Adrenal gland (tissue), 12 donors: Measurements from ENCODE around the gene SPOP. TPM values are rescaled to one million over a fixed set of nuclear protein-coding genes. Genes with fewer than 3 reads are reported as not detected.

Experiments used
- DNase-seq, 7 donors: peaks; one replicate each; pipeline ENCODE4 v3.0.0-alpha.2; 2019 to 2020
- H3K27ac ChIP-seq, 5 donors: fragments of 200-600 bp; sonication (generic) in 4 of 5; 1 replicate in 3 of 5; 2 replicates in 2 of 5; pipeline versions ENCODE4 v1.5.1 to v1.8.0; 2016 to 2020; ENCODE audit warnings: mild to moderate bottlenecking in 1 of 5
- H3K27me3 ChIP-seq: fragments of 200-600 bp; 2 replicates; pipeline ENCODE4 v1.8.0; 2021
- H3K36me3 ChIP-seq, 2 donors: fragments of 200-600 bp; replicated peaks in 1 of 2; 1 replicate in 1 of 2; 2 replicates in 1 of 2; pipeline versions ENCODE4 v1.5.1 to v1.8.0; 2018 to 2022
- H3K4me1 ChIP-seq, 2 donors: fragments of 200-600 bp; replicated peaks in 1 of 2; 1 replicate in 1 of 2; 2 replicates in 1 of 2; pipeline versions ENCODE4 v1.5.1 to v1.8.0; 2018 to 2021
- H3K4me3 ChIP-seq, 4 donors: fragments of 200-600 bp; sonication (generic) in 3 of 4; one replicate each; pipeline ENCODE4 v1.5.1; 2016 to 2018
- H3K9me3 ChIP-seq, 3 donors: fragments of 200-600 bp; sonication (generic) in 1 of 3; replicated peaks in 1 of 3; 1 replicate in 2 of 3; 2 replicates in 1 of 3; pipeline versions ENCODE4 v1.5.1 to v1.8.0; 2016 to 2021
- POLR2A ChIP-seq, 2 donors: fragments of 450-650 bp; IDR thresholded peaks; one replicate each; pipeline ENCODE4 v1.6.1; 2017; ENCODE audit warnings: antibody characterized with exemption in 2 of 2, mild to moderate bottlenecking in 2 of 2, moderate library complexity in 1 of 2
- WGBS, 4 donors: extraction: QIAGEN DNeasy Blood & Tissue Kit in 2 of 4; methylation state at CpG; one replicate each; pipeline versions ENCODE4 v1.1.5 to v1.1.7; 2013 to 2017; 5-methylcytosine and 5-hydroxymethylcytosine counted together
- intact Hi-C, 2 donors: fragments of 100-400 bp; cut with DNase I; formaldehyde crosslinking; loops; one replicate each; pipeline versions ENCODE4 v1.14.1 to v1.15.0; 2022 to 2023
- polyA plus RNA-seq, 3 donors: library from polyadenylated mRNA; stranded (reverse); fragments of 200-250 nt in 2 of 3; fragments of 350-450 nt in 1 of 3; fragmentation: Illumina TruSeq in 1 of 3; extraction: RNeasy Lipid Tissue Mini Kit (QIAGEN cat#74804) in 1 of 3; gene quantifications; one replicate each; pipeline ENCODE4 v1.2.3, GENCODE V29; 2013 to 2014
- total RNA-seq, 9 donors: library from RNA; depleted of rRNA in 4 of 9; stranded (reverse); fragments of >200 nt in 4 of 9; fragments of 120-200 nt in 1 of 9; fragmentation: NEBNext Ultra II Directional in 1 of 9; extraction: Animal tissue kit (Norgen Biotek cat#: 25700) in 1 of 9; gene quantifications; one replicate each; pipeline versions ENCODE4 v1.1.0 to v1.2.4, GENCODE V29; 2013 to 2023
- TF ChIP-seq, protein P1 (sequence below), 6 experiments: fragments of 450-650 bp in 4 of 6; fragments of 200-600 bp in 2 of 6; sonication (generic) in 1 of 6; IDR thresholded peaks; 1 replicate in 5 of 6; 2 replicates in 1 of 6; pipeline versions ENCODE4 v1.5.1 to v1.8.0; 2016 to 2021; ENCODE audit warnings: antibody characterized with exemption in 6 of 6, mild to moderate bottlenecking in 2 of 6, moderate library complexity in 1 of 6
- donor health status: healthy with polysubstance abuse.
- donor health status: Bipolar disorder and iron deficiency.
- donor health status: DM: yes; HTN: yes; CAD: no.
- donor health status: DM: no; HTN: no; CAD: no.
- donor health status: DM: no; HTN: no; CAD: no.
- donor health status: DM: yes; HTN: yes; CAD: no.

Gene SPOP
- total and polyA plus RNA-seq, 12 donors, result 22.4 to 86.4 (median 57.6) TPM

DNA sequence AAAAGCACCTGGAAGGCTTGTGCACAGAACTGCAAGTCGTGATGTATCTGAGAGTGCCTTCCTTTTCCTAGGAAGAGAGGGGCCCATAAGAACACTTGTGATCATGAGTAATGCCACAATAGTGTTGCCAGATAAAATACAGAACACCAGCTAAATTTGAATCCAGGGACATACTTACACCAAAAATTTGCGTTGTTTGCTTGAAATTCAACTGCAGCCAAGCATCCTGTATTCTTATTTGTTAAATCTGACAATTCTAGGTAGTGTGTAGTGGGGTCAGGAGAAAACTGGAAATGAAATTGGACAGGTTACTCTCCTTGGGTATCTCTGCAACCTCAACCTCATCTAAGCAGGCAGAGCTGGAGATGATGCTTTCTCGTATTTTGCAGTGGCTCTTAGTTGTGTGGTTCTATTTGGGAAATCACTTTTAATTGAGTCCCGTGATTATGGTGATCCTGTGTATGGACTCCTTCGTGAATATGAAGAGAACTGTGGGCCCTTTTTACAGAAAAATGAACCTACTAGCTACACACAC is 17.9 kb upstream of the SPOP start:
- WGBS, 4 donors, result 37 to 51% (median 42%) methylated on average over 5 of the region's 5 CpGs
- peaks cover 0 to 12% of the 10 kb centered on the region in 2 donors for H3K4me1 ChIP-seq
- TF ChIP-seq POLR2A (IDR thresholded peaks at IDR 0.05), result no peak
- TF ChIP-seq, protein P1, sequence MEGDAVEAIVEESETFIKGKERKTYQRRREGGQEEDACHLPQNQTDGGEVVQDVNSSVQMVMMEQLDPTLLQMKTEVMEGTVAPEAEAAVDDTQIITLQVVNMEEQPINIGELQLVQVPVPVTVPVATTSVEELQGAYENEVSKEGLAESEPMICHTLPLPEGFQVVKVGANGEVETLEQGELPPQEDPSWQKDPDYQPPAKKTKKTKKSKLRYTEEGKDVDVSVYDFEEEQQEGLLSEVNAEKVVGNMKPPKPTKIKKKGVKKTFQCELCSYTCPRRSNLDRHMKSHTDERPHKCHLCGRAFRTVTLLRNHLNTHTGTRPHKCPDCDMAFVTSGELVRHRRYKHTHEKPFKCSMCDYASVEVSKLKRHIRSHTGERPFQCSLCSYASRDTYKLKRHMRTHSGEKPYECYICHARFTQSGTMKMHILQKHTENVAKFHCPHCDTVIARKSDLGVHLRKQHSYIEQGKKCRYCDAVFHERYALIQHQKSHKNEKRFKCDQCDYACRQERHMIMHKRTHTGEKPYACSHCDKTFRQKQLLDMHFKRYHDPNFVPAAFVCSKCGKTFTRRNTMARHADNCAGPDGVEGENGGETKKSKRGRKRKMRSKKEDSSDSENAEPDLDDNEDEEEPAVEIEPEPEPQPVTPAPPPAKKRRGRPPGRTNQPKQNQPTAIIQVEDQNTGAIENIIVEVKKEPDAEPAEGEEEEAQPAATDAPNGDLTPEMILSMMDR (IDR thresholded peaks at IDR 0.05), result no peak
- no peak overlapping the region for H3K27ac ChIP-seq
- no peaks in the 10 kb centered on the region for H3K9me3 ChIP-seq
- intact Hi-C loops, result loop anchor here (2.0 kb wide), 1 partner anchor 125 kb away; no protein-coding TSS in a partner anchor
- H3K36me3 ChIP-seq, result peaks cover 0 to 10% of the 10 kb centered on the region in 2 donors
- H3K27me3 ChIP-seq, result no peaks in the 10 kb centered on the region
- no peak for DNase-seq
- H3K4me3 ChIP-seq, result no peak overlapping the region

DNA sequence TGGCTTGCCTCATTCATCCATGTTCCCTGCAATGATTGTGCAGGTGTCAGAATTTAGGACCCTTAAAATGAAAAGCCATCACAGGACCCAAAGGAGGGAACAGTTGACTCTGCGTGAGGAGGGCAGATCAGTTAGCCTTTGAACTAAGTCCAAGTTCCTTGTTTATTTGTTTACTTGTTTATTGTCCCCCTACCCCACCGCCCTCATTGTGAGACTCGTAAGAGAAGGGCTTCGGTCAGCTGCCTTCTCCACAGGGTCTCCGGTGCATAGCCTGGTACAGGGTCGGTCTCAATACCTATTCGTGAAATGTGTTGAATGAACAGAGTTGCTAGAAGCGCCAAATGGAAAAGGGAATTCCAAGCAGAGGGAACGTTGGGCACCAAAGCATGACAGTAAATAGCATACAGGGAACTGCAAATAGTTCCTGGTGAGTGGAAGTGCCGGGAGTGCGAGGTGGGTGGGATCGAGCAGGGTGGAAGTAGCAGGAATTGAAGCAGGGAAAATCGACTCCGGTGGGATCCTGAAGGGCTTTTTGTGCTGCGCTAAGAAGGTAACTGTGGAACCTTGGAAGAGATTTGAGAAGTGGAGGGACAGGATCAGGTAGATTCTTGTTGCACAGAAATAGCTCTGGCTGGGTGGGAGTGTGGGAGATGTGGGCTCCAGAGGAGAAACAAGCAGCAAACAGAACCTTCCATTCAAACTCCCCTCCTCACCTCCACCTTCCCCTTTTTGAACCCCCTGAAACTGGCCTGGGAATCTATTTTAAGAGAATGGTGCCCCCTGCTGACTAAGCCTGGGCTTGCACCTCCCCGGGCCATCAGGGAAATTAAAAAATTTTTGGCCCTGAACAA is 17.2 kb upstream of the SPOP start:
- no peak overlapping the region for H3K27ac ChIP-seq
- H3K9me3 ChIP-seq, result no peaks in the 10 kb centered on the region
- H3K27me3 ChIP-seq, result no peaks in the 10 kb centered on the region
- peaks cover 0 to 12% of the 10 kb centered on the region in 2 donors for H3K4me1 ChIP-seq
- no peak overlapping the region for H3K4me3 ChIP-seq
- no peak for TF ChIP-seq POLR2A (IDR thresholded peaks at IDR 0.05)
- TF ChIP-seq, protein P1 (IDR thresholded peaks at IDR 0.05), result peak; percentile 86 to 98 (median 92)
- 20 to 26% (median 22%) methylated on average over 16 of the region's 16 CpGs for WGBS, 4 donors
- DNase-seq, result peak; percentile 37 to 81 (median 59)
- H3K36me3 ChIP-seq, result peaks cover 0 to 3% of the 10 kb centered on the region in 2 donors
- intact Hi-C loops, result loop anchor here in 1 of 2 donors (2.0 kb wide), 1 partner anchor 124 kb away; no protein-coding TSS in a partner anchor

DNA sequence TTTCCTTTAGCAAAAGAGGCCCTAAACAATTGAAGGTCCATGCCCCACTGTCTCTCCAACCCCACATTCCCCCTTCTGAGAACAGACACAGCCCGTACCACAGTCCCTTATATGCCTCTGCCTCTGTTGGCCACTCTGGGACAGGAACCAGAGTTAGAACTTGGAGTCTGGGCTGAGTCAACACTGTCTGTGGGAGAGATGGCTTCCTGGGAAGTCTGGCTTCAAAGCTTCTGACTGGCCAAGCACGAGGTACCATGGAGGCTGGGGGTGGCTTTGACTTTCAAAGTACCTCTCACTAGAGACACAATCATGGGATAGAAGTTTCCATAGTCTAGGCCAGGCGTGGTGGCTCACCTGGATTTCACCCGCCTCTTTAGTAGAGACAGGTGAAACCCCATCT is 14.9 kb upstream of the SPOP start:
- no peaks in the 10 kb centered on the region for H3K27me3 ChIP-seq
- peaks cover 0 to 12% of the 10 kb centered on the region in 2 donors for H3K4me1 ChIP-seq
- H3K36me3 ChIP-seq, result no peaks in the 10 kb centered on the region
- TF ChIP-seq, protein P1 (IDR thresholded peaks at IDR 0.05), result no peak
- no peak for TF ChIP-seq POLR2A (IDR thresholded peaks at IDR 0.05)
- H3K27ac ChIP-seq, result no peak overlapping the region
- 79 to 90% (median 85%) methylated on average over 4 of the region's 4 CpGs for WGBS, 4 donors
- H3K9me3 ChIP-seq, result no peaks in the 10 kb centered on the region
- H3K4me3 ChIP-seq, result no peak overlapping the region
- intact Hi-C loops, result no loop called here
- no peak for DNase-seq

DNA sequence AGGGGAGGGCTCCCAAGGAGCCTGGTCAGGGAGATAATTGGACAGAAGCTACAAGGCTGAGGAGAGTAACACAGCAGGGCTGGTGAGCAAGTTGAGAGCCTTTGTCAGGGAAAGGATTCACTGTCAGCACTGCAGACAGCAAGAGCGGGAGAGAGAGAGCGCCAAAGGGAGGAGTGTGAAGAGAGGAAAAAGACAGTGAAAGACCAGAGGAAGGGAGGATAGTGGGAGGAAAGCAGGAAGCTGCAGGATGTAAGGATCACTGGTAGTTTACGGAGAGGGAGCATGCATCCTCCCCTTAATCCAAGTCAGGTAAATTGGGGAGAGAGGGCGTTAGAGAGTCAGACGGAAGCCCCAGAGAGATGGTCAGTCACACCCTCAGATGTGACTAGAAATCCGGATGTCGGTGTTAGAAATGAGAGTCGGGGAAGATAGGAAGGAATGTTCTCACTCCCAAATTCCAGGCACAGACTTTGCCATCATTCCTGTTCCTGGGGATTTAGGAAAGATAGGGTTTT is 13.8 kb upstream of the SPOP start:
- Histone ChIP-seq H3K9me3 (no peaks in the 10 kb centered on the region), H3K27me3 (no peaks in the 10 kb centered on the region), H3K36me3 (no peaks in the 10 kb centered on the region), H3K4me3 (no peak overlapping the region), H3K4me1 (peaks cover 0 to 12% of the 10 kb centered on the region in 2 donors), H3K27ac (peak overlapping the region in 2 of 5 donors; percentile 47 to 63)
- WGBS, 4 donors, result 51 to 68% (median 61%) methylated on average over 8 of the region's 8 CpGs
- TF ChIP-seq POLR2A (IDR thresholded peaks at IDR 0.05), result no peak
- TF ChIP-seq, protein P1 (IDR thresholded peaks at IDR 0.05), result no peak
- no peak for DNase-seq
- intact Hi-C loops, result no loop called here
